Measurements from ENCODE around the gene CAPN14. TPM values are rescaled to one million over a fixed set of nuclear protein-coding genes. Genes with fewer than 3 reads are reported as not detected.

Gene CAPN14
- total RNA-seq, 1 experiment from 2014 or later = not detected

- TF ChIP-seq CTCF (IDR thresholded peaks at IDR 0.05; ENCODE audit: unreplicated experiment) = no peak
- Mint-ChIP-seq H3K27ac (ENCODE audit: low read depth, unreplicated experiment) (no peak overlapping the region), H3K4me1 (ENCODE audit: insufficient read depth, unreplicated experiment) (no peaks in the 10 kb centered on the region), H3K4me3 (ENCODE audit: unreplicated experiment) (no peak overlapping the region), H3K9me3 (ENCODE audit: unreplicated experiment) (no peaks in the 10 kb centered on the region), H3K36me3 (ENCODE audit: insufficient read depth, unreplicated experiment) (no peaks in the 10 kb centered on the region), H3K27me3 (ENCODE audit: insufficient read depth, unreplicated experiment) (no peaks in the 10 kb centered on the region)
- BruUV-seq (replicated peaks) = no TSS peak
- ChIA-PET POLR2A (no interaction called here), CTCF (interaction anchor here (0.6 to 0.9 kb wide), 2 partner anchors 76 to 119 kb away, joined by 3 read pairs; no protein-coding TSS in a partner anchor)
- DNase-seq (ENCODE audit: unreplicated experiment) = no peak
- intact Hi-C loops (cut with micrococcal nuclease) = no loop called here
Observed at GRCh38 chr2:31256611-31257382, 39.5 kb upstream of the CAPN14 start.

GRCh38 chr2:31255911-31256571 is 38.7 kb upstream of the CAPN14 start:
- DNase-seq (ENCODE audit: unreplicated experiment) = peak; percentile 5

GRCh38 chr2:31254237-31255203 is 37.2 kb upstream of the CAPN14 start:
- intact Hi-C loops (cut with micrococcal nuclease) = no loop called here
- ChIA-PET POLR2A (no interaction called here), CTCF (no interaction called here)
- Mint-ChIP-seq H3K9me3 (ENCODE audit: unreplicated experiment) (no peaks in the 10 kb centered on the region), H3K27ac (ENCODE audit: low read depth, unreplicated experiment) (no peak overlapping the region), H3K27me3 (ENCODE audit: insufficient read depth, unreplicated experiment) (no peaks in the 10 kb centered on the region), H3K36me3 (ENCODE audit: insufficient read depth, unreplicated experiment) (no peaks in the 10 kb centered on the region), H3K4me1 (ENCODE audit: insufficient read depth, unreplicated experiment) (no peaks in the 10 kb centered on the region), H3K4me3 (ENCODE audit: unreplicated experiment) (no peak overlapping the region)
- no peak for DNase-seq (ENCODE audit: unreplicated experiment)
- TF ChIP-seq CTCF (IDR thresholded peaks at IDR 0.05; ENCODE audit: unreplicated experiment) = no peak
- BruUV-seq (replicated peaks) = no TSS peak

More at GRCh38 chr2:31255911-31256571, 38.7 kb upstream of the CAPN14 start:
- Mint-ChIP-seq H3K36me3 (ENCODE audit: insufficient read depth, unreplicated experiment) (no peaks in the 10 kb centered on the region), H3K9me3 (ENCODE audit: unreplicated experiment) (no peaks in the 10 kb centered on the region), H3K27me3 (ENCODE audit: insufficient read depth, unreplicated experiment) (no peaks in the 10 kb centered on the region), H3K4me3 (ENCODE audit: unreplicated experiment) (no peak overlapping the region), H3K4me1 (ENCODE audit: insufficient read depth, unreplicated experiment) (no peaks in the 10 kb centered on the region), H3K27ac (ENCODE audit: low read depth, unreplicated experiment) (no peak overlapping the region)
- intact Hi-C loops (cut with micrococcal nuclease) = no loop called here
- ChIA-PET CTCF (interaction anchor here (0.6 kb wide), 1 partner anchor 37 kb away, joined by 4 read pairs; no protein-coding TSS in a partner anchor), POLR2A (no interaction called here)
- TF ChIP-seq CTCF (IDR thresholded peaks at IDR 0.05; ENCODE audit: unreplicated experiment) = no peak
- no TSS peak for BruUV-seq (replicated peaks)

All from MCF 10A (cell line).